Sigmoid colon (tissue), 4 donors: Measurements from ENCODE around the gene PRDM13.
"Not testable (repeated sequence)": the region's sequence is repeated elsewhere in the genome, so short reads cannot be mapped to it uniquely, and the experiment has no call there.

Experiments used
- POLR2AphosphoS5 ChIP-seq, 4 donors: sonication (generic); formaldehyde crosslinking; IDR thresholded peaks; one replicate each; pipeline ENCODE4 v1.6.1; 2017; ENCODE audit warnings: antibody characterized with exemption in 4 of 4
- TF ChIP-seq, protein P1 (sequence below), 4 experiments: fragments of 450-650 bp in 3 of 4; fragments of 200-600 bp in 1 of 4; IDR thresholded peaks; one replicate each; pipeline ENCODE4 v1.5.1; 2016 to 2019; ENCODE audit warnings: antibody characterized with exemption in 4 of 4, mild to moderate bottlenecking in 3 of 4, moderate library complexity in 2 of 4

GRCh38 chr6:99622044-99622443 is 15.4 kb downstream of the PRDM13 start:
- TF ChIP-seq, protein P1, sequence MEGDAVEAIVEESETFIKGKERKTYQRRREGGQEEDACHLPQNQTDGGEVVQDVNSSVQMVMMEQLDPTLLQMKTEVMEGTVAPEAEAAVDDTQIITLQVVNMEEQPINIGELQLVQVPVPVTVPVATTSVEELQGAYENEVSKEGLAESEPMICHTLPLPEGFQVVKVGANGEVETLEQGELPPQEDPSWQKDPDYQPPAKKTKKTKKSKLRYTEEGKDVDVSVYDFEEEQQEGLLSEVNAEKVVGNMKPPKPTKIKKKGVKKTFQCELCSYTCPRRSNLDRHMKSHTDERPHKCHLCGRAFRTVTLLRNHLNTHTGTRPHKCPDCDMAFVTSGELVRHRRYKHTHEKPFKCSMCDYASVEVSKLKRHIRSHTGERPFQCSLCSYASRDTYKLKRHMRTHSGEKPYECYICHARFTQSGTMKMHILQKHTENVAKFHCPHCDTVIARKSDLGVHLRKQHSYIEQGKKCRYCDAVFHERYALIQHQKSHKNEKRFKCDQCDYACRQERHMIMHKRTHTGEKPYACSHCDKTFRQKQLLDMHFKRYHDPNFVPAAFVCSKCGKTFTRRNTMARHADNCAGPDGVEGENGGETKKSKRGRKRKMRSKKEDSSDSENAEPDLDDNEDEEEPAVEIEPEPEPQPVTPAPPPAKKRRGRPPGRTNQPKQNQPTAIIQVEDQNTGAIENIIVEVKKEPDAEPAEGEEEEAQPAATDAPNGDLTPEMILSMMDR (IDR thresholded peaks at IDR 0.05) = not testable (repeated sequence)
- TF ChIP-seq POLR2AphosphoS5 (IDR thresholded peaks at IDR 0.05) = not testable (repeated sequence)
